ENCODE results near the gene MSRB1.

MSRB1 gene

DNA sequence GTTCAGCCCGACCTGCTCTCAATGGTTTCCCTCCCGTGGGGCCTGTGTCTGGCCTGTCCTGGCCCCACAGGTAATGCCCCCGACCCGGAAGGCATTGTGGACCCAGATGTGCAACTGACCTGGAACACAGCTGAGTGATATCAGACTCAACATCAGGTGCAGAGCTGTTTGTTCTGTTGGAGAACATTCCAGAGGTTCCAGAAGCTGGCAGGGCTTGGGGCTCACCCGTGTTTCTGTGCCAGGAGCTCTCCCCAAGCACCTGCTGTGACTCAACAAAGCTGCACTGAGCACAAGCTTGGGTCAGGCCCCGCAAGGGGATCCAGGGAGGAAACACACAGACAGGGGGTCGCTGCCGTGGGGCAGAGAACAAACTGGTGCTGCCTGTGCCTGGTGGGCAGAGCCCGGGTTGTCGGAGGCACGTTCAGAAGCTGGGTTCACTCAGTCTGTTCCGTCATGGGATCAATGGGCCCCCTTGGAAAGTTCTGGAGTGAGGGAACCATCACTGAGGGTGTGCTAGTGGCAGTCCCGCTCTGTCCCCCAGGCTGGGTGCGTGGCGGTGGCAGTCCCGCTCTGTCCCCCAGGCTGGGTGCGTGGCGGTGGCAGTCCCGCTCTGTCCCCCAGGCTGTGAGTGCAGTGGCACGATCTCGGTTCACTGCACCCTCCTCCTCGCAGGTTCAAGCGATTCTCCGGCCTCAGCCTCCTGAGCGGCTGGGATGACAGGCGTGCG, 46.9 kb downstream of the MSRB1 start:
- DNase-seq: no peak

DNA sequence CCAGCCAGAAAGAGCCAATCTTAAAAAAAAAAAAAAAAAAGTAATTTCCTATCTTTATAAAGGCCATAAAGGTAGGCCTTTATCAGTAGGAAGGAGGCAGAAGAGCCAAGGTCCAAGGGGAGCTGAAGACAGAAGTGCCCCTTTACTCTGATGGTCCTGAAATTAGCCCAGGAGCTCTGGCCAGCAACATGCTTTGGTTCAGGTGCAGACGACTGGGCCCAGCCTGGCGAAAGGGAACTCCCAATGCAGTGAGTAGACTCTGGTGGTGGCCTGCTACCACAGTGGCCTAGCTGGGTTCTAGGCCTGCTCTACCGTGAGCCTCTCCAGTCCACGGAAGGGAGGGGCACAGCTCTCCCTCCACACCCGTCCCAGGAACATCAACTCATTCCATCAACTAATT, 47.9 kb downstream of the MSRB1 start:
- DNase-seq: no peak

DNA sequence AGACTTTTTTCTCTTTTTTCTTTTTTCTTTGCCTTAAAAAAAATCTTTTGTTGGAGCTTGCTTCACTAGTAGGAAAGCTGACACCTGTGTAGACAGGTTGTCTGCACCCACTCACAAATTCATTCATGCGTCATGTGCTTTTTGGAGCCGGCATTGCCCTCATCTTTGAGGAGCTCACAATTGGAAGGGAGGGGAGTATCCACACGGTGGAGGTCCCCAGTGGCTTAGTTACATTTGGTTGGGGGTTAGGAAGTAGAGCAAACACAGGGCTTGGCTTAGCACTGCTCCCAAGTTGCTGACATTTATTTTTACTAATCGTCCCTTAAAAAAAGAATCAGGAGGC, 52.3 kb downstream of the MSRB1 start:
- no peak for DNase-seq

GRCh38 chr16:1890024-1890707, 52.8 kb downstream of the MSRB1 start:
- DNase-seq: no peak

Measured in GOT3 (cell line).